GM12872 (cell line): ENCODE data around the gene PTS.

Source experiments
- TF ChIP-seq, protein P1 (sequence below): IDR thresholded peaks from 3 replicates; pipeline ENCODE4 v1.5.1; 2011; ENCODE audit warnings: low read depth, mild to moderate bottlenecking, low read length, moderate library complexity; ENCODE audit not compliant: insufficient read depth

Gene PTS

DNA sequence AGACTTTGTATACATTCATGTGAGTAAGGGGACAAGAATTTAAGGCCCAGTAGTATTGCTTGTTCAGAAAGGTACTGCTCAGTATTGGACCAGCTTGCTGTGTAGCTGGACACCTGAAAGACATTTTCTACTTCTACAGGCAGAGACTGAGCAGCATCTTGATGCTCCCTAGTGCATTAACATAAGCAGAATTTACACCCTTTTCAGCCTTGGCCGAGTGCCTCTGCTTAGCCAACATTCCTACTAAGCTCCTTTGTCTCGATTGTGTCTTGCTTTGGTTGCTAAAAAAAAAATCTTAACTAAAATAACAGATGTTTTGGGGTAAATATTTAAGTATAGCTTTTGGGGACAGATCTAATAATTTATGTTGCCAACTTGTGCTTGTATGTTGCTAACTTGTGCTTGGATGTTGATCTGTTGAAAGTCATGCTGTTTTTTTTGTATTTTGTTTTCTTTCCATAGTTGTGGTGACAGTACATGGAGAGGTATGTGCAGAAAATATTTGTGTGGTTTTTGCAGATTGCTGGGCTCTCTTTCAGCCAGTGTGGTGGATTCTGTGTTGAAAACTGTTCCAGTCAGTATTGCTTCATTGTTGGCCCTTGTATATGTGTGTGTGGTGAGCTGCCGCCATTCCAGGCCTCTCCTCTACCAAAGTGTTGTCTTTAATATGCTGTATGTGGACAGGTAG, 3.7 kb downstream of the PTS start:
- TF ChIP-seq, protein P1, sequence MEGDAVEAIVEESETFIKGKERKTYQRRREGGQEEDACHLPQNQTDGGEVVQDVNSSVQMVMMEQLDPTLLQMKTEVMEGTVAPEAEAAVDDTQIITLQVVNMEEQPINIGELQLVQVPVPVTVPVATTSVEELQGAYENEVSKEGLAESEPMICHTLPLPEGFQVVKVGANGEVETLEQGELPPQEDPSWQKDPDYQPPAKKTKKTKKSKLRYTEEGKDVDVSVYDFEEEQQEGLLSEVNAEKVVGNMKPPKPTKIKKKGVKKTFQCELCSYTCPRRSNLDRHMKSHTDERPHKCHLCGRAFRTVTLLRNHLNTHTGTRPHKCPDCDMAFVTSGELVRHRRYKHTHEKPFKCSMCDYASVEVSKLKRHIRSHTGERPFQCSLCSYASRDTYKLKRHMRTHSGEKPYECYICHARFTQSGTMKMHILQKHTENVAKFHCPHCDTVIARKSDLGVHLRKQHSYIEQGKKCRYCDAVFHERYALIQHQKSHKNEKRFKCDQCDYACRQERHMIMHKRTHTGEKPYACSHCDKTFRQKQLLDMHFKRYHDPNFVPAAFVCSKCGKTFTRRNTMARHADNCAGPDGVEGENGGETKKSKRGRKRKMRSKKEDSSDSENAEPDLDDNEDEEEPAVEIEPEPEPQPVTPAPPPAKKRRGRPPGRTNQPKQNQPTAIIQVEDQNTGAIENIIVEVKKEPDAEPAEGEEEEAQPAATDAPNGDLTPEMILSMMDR, result no peak

DNA sequence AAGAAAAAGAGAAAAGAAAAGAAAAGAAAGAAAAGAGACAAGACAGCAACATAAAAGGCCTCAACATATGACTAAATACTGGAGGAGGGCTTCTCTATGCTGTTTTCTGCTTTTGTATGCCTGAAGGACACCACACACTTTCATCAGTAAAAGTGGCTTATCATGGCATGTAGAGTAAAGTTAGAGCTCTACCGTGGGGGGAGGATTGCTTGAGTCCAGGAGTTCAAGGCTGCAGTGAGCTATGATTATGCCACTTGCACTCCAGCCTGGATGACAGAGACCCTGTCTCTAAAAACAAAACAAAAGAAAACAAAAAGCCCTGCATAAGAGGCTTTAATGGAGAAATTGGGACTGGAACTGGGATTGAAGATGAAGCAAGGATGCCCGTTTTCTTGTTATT, 5.7 kb downstream of the PTS start:
- TF ChIP-seq, protein P1, result no peak

DNA sequence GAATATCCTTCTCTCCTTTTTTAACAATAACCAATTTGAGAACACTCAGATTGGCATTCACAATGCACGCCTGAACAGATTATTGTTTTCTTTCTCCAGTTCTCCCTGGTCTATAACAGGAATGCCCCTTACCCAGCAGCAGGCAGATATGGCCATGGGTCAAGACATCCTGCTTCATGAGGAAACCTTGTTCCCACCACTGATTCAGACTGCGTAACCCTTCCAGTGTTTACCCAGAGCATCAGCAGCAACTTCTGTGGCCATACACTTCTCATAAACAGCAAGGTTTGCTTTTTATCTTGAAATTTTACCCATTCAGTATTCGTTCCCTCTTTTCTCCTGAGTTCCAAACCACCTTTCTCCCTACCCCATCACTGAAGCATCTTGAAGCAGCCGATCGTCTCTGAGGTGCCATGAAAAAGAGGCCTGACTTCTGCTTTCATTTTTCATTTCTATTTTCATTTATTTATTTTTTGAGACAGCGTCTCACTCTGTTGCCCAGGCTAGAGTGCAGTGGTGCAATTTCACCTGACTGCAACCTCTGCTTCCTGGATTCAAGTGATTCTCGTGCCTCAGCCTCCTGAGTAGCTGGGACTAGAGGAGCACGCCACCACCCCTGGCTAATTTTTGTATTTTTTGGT, 9.6 kb downstream of the PTS start:
- TF ChIP-seq, protein P1, result no peak

DNA sequence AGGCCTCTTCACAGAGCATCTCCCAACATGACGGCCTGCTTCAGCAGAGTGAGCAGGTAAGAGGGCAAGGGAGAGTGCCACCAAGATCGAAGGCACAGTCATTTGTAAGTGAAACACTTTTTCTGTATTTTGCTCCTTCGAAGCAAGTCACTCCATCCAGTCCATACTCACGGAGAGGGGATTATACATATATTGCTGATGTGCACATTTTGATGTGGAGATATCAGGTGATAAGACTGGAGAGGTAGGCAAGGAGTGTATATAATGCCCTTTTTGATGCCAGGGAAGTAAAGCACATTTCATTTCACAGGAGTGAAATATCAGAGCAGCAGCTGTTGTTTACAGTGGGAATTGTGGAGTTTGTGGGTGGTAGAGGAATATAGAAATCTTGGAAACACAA, 11.2 kb downstream of the PTS start:
- TF ChIP-seq, protein P1, result no peak

DNA sequence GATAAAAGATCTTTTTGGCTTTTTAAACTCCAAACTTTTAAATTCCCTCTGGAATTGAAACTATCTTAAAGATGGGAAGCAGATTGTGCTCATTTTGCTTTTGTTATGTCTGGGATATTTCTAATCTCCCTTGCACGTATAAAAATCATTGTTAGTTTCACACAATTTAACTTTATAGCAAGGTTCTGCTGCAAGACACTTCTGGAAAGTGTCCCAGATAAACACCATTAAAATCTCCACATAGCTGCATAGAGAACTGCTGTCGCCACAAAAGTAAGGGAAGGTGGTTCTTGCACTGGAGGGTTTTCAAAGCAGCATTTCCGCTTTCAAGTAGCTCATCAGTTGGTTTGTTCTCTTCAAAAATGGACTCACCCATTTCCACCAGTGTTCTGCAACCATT, 11.8 kb downstream of the PTS start:
- TF ChIP-seq, protein P1, result no peak

DNA sequence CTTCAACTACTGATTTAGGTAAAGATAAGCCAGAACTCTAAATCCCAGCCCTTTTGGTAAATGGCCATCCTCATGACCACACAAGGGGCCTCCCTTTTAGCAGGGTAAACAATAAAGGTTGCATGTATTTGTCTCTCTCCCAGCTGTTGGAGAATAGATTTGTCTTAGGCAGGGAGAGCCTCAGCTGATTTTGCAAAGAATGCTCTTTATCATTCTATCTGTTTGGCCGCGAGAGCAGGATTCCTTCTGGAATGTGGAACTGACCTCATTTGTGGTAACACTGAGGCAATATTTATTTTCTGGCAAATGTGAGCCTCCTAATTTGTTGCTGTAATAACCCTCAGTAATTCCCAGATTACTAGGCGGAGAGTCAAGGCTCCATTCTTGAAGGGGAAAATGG, 15.3 kb downstream of the PTS start:
- TF ChIP-seq, protein P1, result no peak

DNA sequence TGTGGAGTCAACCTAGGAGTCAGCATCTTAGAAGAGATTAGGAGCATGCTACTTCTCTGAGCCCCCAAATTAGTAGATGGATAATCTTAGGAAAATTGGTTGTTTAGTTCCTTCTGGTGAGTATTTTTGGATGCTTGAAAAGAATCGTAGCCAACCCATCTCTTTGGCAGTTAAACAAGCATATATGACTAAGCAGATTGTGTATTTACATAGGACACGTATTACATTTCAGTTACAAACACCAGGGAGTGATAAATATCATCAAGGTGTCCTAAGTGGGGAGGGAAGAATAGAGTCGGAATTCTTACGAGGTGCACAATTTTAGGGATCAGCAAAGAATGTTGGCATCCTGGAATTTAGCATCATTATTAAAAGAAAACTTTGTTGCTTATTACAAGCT, 21.0 kb downstream of the PTS start:
- TF ChIP-seq, protein P1, result no peak
